Stomach (tissue), 9 donors: Measurements from ENCODE around the gene AQP7. TPM values are rescaled to one million over a fixed set of nuclear protein-coding genes. Genes with fewer than 3 reads are reported as not detected.

Experiments
- DNase-seq, 2 donors: peaks; one replicate each; pipeline versions ENCODE4 v3.0.0 to v3.0.0-alpha.2; 2013 to 2019
- H3K27ac ChIP-seq, 5 donors: fragments of 200-600 bp in 4 of 5; sonication (generic) in 4 of 5; one replicate each; pipeline ENCODE4 v1.5.1; 2013 to 2019; ENCODE audit warnings: mild to moderate bottlenecking in 1 of 5, moderate library complexity in 1 of 5
- H3K27me3 ChIP-seq, 3 donors: fragments of 200-600 bp; sonication (generic); one replicate each; pipeline ENCODE4 v1.5.1; 2017 to 2019; ENCODE audit warnings: mixed run types in 1 of 3
- H3K36me3 ChIP-seq, 4 donors: fragments of 200-600 bp; sonication (generic); 1 replicate in 3 of 4; 2 replicates in 1 of 4; pipeline ENCODE4 v1.5.1; 2016 to 2019
- H3K4me1 ChIP-seq, 4 donors: fragments of 200-600 bp; sonication (generic); one replicate each; pipeline ENCODE4 v1.5.1; 2016 to 2019
- H3K4me3 ChIP-seq, 4 donors: fragments of 200-600 bp; sonication (generic) in 3 of 4; one replicate each; pipeline ENCODE4 v1.5.1; 2016 to 2019; ENCODE audit warnings: mild to moderate bottlenecking in 1 of 4
- H3K9me3 ChIP-seq, 4 donors: fragments of 200-600 bp; sonication (generic); one replicate each; pipeline ENCODE4 v1.5.1; 2016 to 2019
- CTCF ChIP-seq, 7 experiments: fragments of 450-650 bp in 4 of 7; fragments of 200-600 bp in 3 of 7; sonication (generic) in 3 of 7; IDR thresholded peaks; one replicate each; pipeline ENCODE4 v1.5.1; 2016 to 2019; ENCODE audit warnings: antibody characterized with exemption in 7 of 7, control low read depth in 2 of 7, mild to moderate bottlenecking in 1 of 7
- EP300 ChIP-seq: sonication (generic); formaldehyde crosslinking; IDR thresholded peaks from one replicate; pipeline ENCODE4 v1.6.1; 2017; ENCODE audit warnings: antibody characterized with exemption
- POLR2A ChIP-seq, 4 donors: fragments of 450-650 bp; IDR thresholded peaks; one replicate each; pipeline ENCODE4 v1.6.1; 2016; ENCODE audit warnings: antibody characterized with exemption in 4 of 4, control low read depth in 2 of 4, mild to moderate bottlenecking in 1 of 4, moderate library complexity in 1 of 4
- POLR2AphosphoS5 ChIP-seq, 3 donors: sonication (generic); formaldehyde crosslinking; IDR thresholded peaks; one replicate each; pipeline ENCODE4 v1.6.1; 2016; ENCODE audit warnings: antibody characterized with exemption in 3 of 3
- WGBS, 5 donors: extraction: QIAGEN DNeasy Blood & Tissue Kit in 3 of 5; methylation state at CpG; one replicate each; pipeline versions ENCODE4 v1.1.5 to v1.1.7; 2013 to 2018; 5-methylcytosine and 5-hydroxymethylcytosine counted together
- intact Hi-C: fragments of 100-400 bp; cut with DNase I; formaldehyde crosslinking; loops from one replicate; pipeline ENCODE4 v1.15.1; 2023; ENCODE audit warnings: low total_unique reads
- polyA plus RNA-seq, 3 donors: library from polyadenylated mRNA; stranded (reverse); fragments of 200-250 nt; gene quantifications; one replicate each; pipeline ENCODE4 v1.2.3, GENCODE V29; 2013
- total RNA-seq, 5 donors: library from RNA; depleted of rRNA; stranded (reverse); fragments of >200 nt; gene quantifications; one replicate each; pipeline versions ENCODE4 v1.1.0 to v1.2.3, GENCODE V29; 2014 to 2016
- donor health status: healthy with polysubstance abuse.
- donor health status: Bipolar disorder and iron deficiency.
- donor health status: healthy.

Gene AQP7
- total and polyA plus RNA-seq, 8 donors, result 1.1 to 17.4 (median 3.3) TPM; not detected in 2

- Histone ChIP-seq H3K36me3 (no peaks in the 10 kb centered on the region), H3K27ac (no peak overlapping the region), H3K4me1 (peaks cover 0 to 7% (median 0%) of the 10 kb centered on the region in 4 donors), H3K27me3 (no peaks in the 10 kb centered on the region), H3K9me3 (no peaks in the 10 kb centered on the region), H3K4me3 (no peak overlapping the region)
- TF ChIP-seq CTCF (IDR thresholded peaks at IDR 0.05), result no peak
- no peak for TF ChIP-seq EP300
- no peak for TF ChIP-seq POLR2A (IDR thresholded peaks at IDR 0.05)
- no peak for TF ChIP-seq POLR2AphosphoS5 (IDR thresholded peaks at IDR 0.05)
- intact Hi-C loops, result no loop called here
- WGBS, 5 donors, result 76 to 91% (median 88%) methylated on average over 2 of the region's 2 CpGs
- DNase-seq, result no peak
Observed at GRCh38 chr9:33431420-33431819, 29.1 kb upstream of the AQP7 start.

GRCh38 chr9:33430942-33431341 lies 28.6 kb upstream of the AQP7 start:
- DNase-seq, result no peak
- Histone ChIP-seq H3K9me3 (no peaks in the 10 kb centered on the region), H3K27me3 (no peaks in the 10 kb centered on the region), H3K27ac (no peak overlapping the region), H3K4me1 (peaks cover 0 to 5% (median 0%) of the 10 kb centered on the region in 4 donors), H3K36me3 (no peaks in the 10 kb centered on the region), H3K4me3 (no peak overlapping the region)
- intact Hi-C loops, result no loop called here
- no peak for TF ChIP-seq EP300
- no peak for TF ChIP-seq CTCF (IDR thresholded peaks at IDR 0.05)
- TF ChIP-seq POLR2A (IDR thresholded peaks at IDR 0.05), result no peak
- TF ChIP-seq POLR2AphosphoS5 (IDR thresholded peaks at IDR 0.05), result no peak
- WGBS, 5 donors, result 35 to 71% (median 45%) methylated on average over 1 of the region's 1 CpG

- no peaks in the 10 kb centered on the region for H3K36me3 ChIP-seq
- TF ChIP-seq POLR2A (IDR thresholded peaks at IDR 0.05) (no peak), CTCF (IDR thresholded peaks at IDR 0.05) (no peak), POLR2AphosphoS5 (IDR thresholded peaks at IDR 0.05) (no peak), EP300 (no peak)
- intact Hi-C loops, result no loop called here
- peaks cover 0 to 5% (median 0%) of the 10 kb centered on the region in 4 donors for H3K4me1 ChIP-seq
- WGBS, 5 donors, result 79 to 95% (median 90%) methylated on average over 3 of the region's 3 CpGs
- H3K27me3 ChIP-seq, result no peaks in the 10 kb centered on the region
- no peak overlapping the region for H3K27ac ChIP-seq
- H3K9me3 ChIP-seq, result no peaks in the 10 kb centered on the region
- H3K4me3 ChIP-seq, result no peak overlapping the region
- no peak for DNase-seq
Observed at GRCh38 chr9:33429256-33429985, 27.1 kb upstream of the AQP7 start.

- no peak for DNase-seq
- no peaks in the 10 kb centered on the region for H3K36me3 ChIP-seq
- no peak overlapping the region for H3K27ac ChIP-seq
- H3K27me3 ChIP-seq, result no peaks in the 10 kb centered on the region
- peaks cover 0 to 5% (median 0%) of the 10 kb centered on the region in 4 donors for H3K4me1 ChIP-seq
- H3K4me3 ChIP-seq, result no peak overlapping the region
- intact Hi-C loops, result no loop called here
- TF ChIP-seq CTCF (IDR thresholded peaks at IDR 0.05) (no peak), POLR2AphosphoS5 (IDR thresholded peaks at IDR 0.05) (no peak), POLR2A (IDR thresholded peaks at IDR 0.05) (no peak), EP300 (no peak)
- H3K9me3 ChIP-seq, result no peaks in the 10 kb centered on the region
- WGBS, 5 donors, result 80 to 89% (median 88%) methylated on average over 7 of the region's 7 CpGs
Observed at GRCh38 chr9:33426843-33427293, 24.5 kb upstream of the AQP7 start.
